Ishikawa (cell line): ENCODE results near the gene EML6.

Experiments
- CEBPB ChIP-seq: IDR thresholded peaks from 2 replicates; pipeline ENCODE4 v1.6.1; 2012
- CREB1 ChIP-seq: IDR thresholded peaks from 2 replicates; pipeline ENCODE4 v1.6.1; 2012; ENCODE audit warnings: low read depth
- EGR1 ChIP-seq: IDR thresholded peaks from 2 replicates; pipeline ENCODE4 v1.6.1; 2012
- EP300 ChIP-seq: IDR thresholded peaks from 2 replicates; pipeline ENCODE4 v1.6.1; 2012; ENCODE audit warnings: borderline replicate concordance
- FOXM1 ChIP-seq: IDR thresholded peaks from 2 replicates; pipeline ENCODE4 v1.6.1; 2012; ENCODE audit warnings: low read depth, borderline replicate concordance
- NFIC ChIP-seq: IDR thresholded peaks from 2 replicates; pipeline ENCODE4 v1.6.1; 2012
- RAD21 ChIP-seq: IDR thresholded peaks from 2 replicates; pipeline ENCODE4 v1.6.1; 2012; ENCODE audit warnings: low read depth
- TAF1 ChIP-seq: IDR thresholded peaks from 2 replicates; pipeline ENCODE4 v1.6.1; 2012; ENCODE audit warnings: low read depth, mild to moderate bottlenecking
- TCF12 ChIP-seq: IDR thresholded peaks from 2 replicates; pipeline ENCODE4 v1.6.1; 2012; ENCODE audit warnings: low read depth
- TEAD4 ChIP-seq: IDR thresholded peaks from 2 replicates; pipeline ENCODE4 v1.6.1; 2012
- YY1 ChIP-seq: IDR thresholded peaks from 2 replicates; pipeline ENCODE4 v1.6.1; 2012; ENCODE audit warnings: low read depth
- ZBTB7A ChIP-seq: IDR thresholded peaks from 2 replicates; pipeline ENCODE4 v1.6.1; 2012; ENCODE audit warnings: low read depth
- TF ChIP-seq, protein P1 (sequence below): IDR thresholded peaks from 2 replicates; pipeline ENCODE4 v1.6.1; 2012
- TF ChIP-seq, protein P2 (sequence below): IDR thresholded peaks from 2 replicates; pipeline ENCODE4 v1.6.1; 2012; ENCODE audit warnings: low read depth, mild to moderate bottlenecking
- TF ChIP-seq, protein P3 (sequence below): IDR thresholded peaks from 2 replicates; pipeline ENCODE4 v1.6.1; 2012

EML6 gene

DNA sequence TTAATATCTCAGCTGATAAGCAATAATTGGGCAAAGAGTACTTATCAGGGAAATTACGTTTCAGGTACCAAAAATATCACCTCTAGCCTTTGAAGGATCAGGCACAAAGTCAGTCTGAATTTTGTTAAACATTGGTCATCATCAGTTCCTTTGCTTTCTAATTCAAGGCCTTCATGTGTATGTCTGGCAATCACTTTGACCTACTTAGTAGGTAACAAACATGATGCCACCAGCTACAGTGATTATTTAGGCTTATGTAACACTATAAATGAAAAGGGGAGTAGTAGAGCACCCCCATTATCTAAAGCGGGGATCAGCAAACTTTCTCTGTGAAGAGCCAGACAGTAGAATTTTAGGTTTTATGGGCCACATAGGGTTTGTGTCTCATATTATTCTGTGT is 251.7 kb downstream of the EML6 start:
- no peak for TF ChIP-seq RAD21
- no peak for TF ChIP-seq CEBPB
- no peak for TF ChIP-seq NFIC
- TF ChIP-seq TEAD4, result no peak
- TF ChIP-seq FOXM1, result no peak
- no peak for TF ChIP-seq CREB1
- no peak for TF ChIP-seq YY1
- TF ChIP-seq, protein P1, sequence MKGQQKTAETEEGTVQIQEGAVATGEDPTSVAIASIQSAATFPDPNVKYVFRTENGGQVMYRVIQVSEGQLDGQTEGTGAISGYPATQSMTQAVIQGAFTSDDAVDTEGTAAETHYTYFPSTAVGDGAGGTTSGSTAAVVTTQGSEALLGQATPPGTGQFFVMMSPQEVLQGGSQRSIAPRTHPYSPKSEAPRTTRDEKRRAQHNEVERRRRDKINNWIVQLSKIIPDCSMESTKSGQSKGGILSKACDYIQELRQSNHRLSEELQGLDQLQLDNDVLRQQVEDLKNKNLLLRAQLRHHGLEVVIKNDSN, result no peak
- no peak for TF ChIP-seq EGR1
- TF ChIP-seq, protein P2, sequence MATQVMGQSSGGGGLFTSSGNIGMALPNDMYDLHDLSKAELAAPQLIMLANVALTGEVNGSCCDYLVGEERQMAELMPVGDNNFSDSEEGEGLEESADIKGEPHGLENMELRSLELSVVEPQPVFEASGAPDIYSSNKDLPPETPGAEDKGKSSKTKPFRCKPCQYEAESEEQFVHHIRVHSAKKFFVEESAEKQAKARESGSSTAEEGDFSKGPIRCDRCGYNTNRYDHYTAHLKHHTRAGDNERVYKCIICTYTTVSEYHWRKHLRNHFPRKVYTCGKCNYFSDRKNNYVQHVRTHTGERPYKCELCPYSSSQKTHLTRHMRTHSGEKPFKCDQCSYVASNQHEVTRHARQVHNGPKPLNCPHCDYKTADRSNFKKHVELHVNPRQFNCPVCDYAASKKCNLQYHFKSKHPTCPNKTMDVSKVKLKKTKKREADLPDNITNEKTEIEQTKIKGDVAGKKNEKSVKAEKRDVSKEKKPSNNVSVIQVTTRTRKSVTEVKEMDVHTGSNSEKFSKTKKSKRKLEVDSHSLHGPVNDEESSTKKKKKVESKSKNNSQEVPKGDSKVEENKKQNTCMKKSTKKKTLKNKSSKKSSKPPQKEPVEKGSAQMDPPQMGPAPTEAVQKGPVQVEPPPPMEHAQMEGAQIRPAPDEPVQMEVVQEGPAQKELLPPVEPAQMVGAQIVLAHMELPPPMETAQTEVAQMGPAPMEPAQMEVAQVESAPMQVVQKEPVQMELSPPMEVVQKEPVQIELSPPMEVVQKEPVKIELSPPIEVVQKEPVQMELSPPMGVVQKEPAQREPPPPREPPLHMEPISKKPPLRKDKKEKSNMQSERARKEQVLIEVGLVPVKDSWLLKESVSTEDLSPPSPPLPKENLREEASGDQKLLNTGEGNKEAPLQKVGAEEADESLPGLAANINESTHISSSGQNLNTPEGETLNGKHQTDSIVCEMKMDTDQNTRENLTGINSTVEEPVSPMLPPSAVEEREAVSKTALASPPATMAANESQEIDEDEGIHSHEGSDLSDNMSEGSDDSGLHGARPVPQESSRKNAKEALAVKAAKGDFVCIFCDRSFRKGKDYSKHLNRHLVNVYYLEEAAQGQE, result no peak
- TF ChIP-seq, protein P3, sequence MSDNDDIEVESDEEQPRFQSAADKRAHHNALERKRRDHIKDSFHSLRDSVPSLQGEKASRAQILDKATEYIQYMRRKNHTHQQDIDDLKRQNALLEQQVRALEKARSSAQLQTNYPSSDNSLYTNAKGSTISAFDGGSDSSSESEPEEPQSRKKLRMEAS, result no peak
- no peak for TF ChIP-seq TAF1
- TF ChIP-seq ZBTB7A, result no peak
- no peak for TF ChIP-seq TCF12
- no peak for TF ChIP-seq EP300

DNA sequence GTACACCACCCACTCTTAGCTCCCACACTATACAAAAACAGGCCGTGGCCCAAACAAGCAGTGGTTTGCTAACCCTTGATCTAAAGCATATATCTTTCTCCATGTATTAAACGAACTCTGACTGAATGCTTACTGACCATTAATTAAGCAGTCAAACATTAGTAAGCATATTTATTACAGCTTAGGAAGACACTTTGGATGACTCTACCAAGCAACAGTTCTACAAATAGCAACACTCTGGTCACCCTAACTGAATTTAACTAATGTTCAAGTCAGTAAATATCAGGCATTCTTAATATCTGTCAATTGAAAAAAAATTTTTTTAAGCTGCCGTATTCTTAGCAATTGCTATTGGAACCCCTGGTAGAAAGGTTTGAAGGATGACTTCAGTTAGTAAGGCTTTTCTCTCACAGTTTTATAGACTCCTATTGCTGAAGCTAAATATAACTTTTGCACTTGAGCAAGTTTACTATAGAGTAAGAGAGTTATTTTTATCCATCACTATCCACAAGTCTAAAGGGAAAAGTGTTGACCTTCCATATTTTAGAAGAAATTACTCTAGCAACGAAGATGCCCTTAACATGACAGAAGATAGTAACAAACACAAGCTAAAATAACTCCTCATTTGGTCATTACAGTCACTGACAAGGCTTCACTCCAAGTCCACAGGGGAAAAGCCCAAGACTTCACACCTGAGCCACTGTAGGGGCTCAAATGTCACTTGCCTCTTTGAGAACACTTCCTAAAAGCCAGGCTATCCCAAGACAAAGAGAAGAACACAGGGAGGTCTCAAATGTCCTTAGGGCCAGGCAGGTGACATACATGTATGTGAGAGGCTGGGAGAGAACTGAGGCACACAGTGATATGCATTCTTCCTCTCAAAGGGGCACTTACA is 252.4 kb downstream of the EML6 start:
- TF ChIP-seq, protein P2, result no peak
- TF ChIP-seq TEAD4 (no peak), CREB1 (no peak), EGR1 (no peak), RAD21 (no peak), EP300 (no peak), ZBTB7A (no peak), YY1 (no peak)
- TF ChIP-seq, protein P1, result no peak

DNA sequence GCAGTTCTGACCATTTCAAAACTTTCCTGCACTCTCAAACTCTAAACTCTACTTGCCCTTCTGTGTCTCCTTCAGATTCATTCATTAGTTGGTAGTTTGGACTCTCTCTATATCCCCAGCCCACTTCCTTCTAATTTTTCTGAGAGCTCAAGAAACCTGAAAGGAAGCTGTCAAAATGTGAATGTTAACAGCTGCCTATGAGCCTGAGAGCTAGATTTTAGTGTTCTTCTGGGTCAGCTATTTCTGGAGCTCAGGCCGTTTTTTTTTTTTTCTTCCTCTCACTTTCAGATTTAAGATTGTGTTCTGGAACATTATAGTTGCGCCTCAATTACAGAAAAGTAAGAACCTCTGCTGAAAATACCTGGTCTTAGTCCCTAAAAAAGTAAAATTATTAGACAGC is 253.7 kb downstream of the EML6 start:
- TF ChIP-seq RAD21 (no peak), NFIC (no peak), TCF12 (no peak), CEBPB (no peak), FOXM1 (no peak), ZBTB7A (no peak), CREB1 (no peak), TEAD4 (no peak), EGR1 (no peak), YY1 (no peak), TAF1 (no peak), EP300 (no peak)
- TF ChIP-seq, protein P2, result no peak
- TF ChIP-seq, protein P1, result no peak
- TF ChIP-seq, protein P3, result no peak
